GM06990 (cell line): ENCODE data around the gene CMPK1.
"Not testable (repeated sequence)": the region's sequence is repeated elsewhere in the genome, so short reads cannot be mapped to it uniquely, and the experiment has no call there.

Experiments used
- DNase-seq: peaks from one replicate; pipeline ENCODE4 v3.0.0-alpha.2; 2011; ENCODE audit not compliant: insufficient read length; ENCODE audit errors: extremely low read depth
- H3K27me3 ChIP-seq: replicated peaks from 2 replicates; pipeline ENCODE4 v1.6.0; 2011; ENCODE audit warnings: low read length; ENCODE audit not compliant: control insufficient read depth, insufficient read depth
- H3K36me3 ChIP-seq: 2 replicates; pipeline ENCODE4 v1.5.1; 2011; ENCODE audit warnings: low read length; ENCODE audit not compliant: control insufficient read depth, insufficient read depth
- H3K4me3 ChIP-seq: replicated peaks from 2 replicates; pipeline ENCODE4 v1.5.1; 2011; ENCODE audit warnings: low read depth, mild to moderate bottlenecking, control low read depth, low read length
- CTCF ChIP-seq: IDR thresholded peaks from 2 replicates; pipeline ENCODE4 v1.5.1; 2011; ENCODE audit warnings: low read length, control low read depth, mild to moderate bottlenecking, inconsistent platforms; ENCODE audit not compliant: insufficient read depth, poor library complexity, severe bottlenecking

CMPK1 gene

GRCh38 chr1:47309427-47309826 is 24.2 kb upstream of the CMPK1 start:
- H3K27me3 ChIP-seq: no peaks in the 10 kb centered on the region
- peaks cover 5% of the 10 kb centered on the region for H3K36me3 ChIP-seq

GRCh38 chr1:47313915-47314664 is 19.5 kb upstream of the CMPK1 start, which contains the start of gene STIL:
Gene STIL (minus strand): TSS chr1:47314147. CDS start chr1:47310319, 3,828 bp downstream.
- TF ChIP-seq CTCF: no peak
- peak; percentile 99 for DNase-seq
- Histone ChIP-seq H3K36me3 (peaks cover 2% of the 10 kb centered on the region), H3K27me3 (no peaks in the 10 kb centered on the region), H3K4me3 (peak within 1 kb of the TSS; percentile 96)

More at GRCh38 chr1:47309427-47309826, 24.2 kb upstream of the CMPK1 start:
- no peak for TF ChIP-seq CTCF
- no peak for DNase-seq
- no peak overlapping the region for H3K4me3 ChIP-seq

GRCh38 chr1:47317841-47318240 is 15.7 kb upstream of the CMPK1 start:
- Histone ChIP-seq H3K36me3 (no peaks in the 10 kb centered on the region), H3K4me3 (no peak overlapping the region), H3K27me3 (no peaks in the 10 kb centered on the region)
- no peak for TF ChIP-seq CTCF
- no peak for DNase-seq

GRCh38 chr1:47319968-47320367 is 13.6 kb upstream of the CMPK1 start:
- H3K4me3 ChIP-seq, DNase-seq: not testable (repeated sequence)

GRCh38 chr1:47323599-47324031 is 10.0 kb upstream of the CMPK1 start:
- no peak for DNase-seq
- Histone ChIP-seq H3K4me3 (no peak overlapping the region), H3K36me3 (no peaks in the 10 kb centered on the region), H3K27me3 (no peaks in the 10 kb centered on the region)
- TF ChIP-seq CTCF: no peak

More at GRCh38 chr1:47319968-47320367, 13.6 kb upstream of the CMPK1 start:
- not testable (repeated sequence) for H3K27me3 ChIP-seq, H3K36me3 ChIP-seq

GRCh38 chr1:47324682-47325081 is 8.9 kb upstream of the CMPK1 start:
- no peak for DNase-seq

More at GRCh38 chr1:47324682-47325081, 8.9 kb upstream of the CMPK1 start:
- no peak for TF ChIP-seq CTCF
- Histone ChIP-seq H3K36me3 (no peaks in the 10 kb centered on the region), H3K27me3 (no peaks in the 10 kb centered on the region), H3K4me3 (no peak overlapping the region)
